ENCODE results near the gene HACD2.

Gene HACD2

DNA sequence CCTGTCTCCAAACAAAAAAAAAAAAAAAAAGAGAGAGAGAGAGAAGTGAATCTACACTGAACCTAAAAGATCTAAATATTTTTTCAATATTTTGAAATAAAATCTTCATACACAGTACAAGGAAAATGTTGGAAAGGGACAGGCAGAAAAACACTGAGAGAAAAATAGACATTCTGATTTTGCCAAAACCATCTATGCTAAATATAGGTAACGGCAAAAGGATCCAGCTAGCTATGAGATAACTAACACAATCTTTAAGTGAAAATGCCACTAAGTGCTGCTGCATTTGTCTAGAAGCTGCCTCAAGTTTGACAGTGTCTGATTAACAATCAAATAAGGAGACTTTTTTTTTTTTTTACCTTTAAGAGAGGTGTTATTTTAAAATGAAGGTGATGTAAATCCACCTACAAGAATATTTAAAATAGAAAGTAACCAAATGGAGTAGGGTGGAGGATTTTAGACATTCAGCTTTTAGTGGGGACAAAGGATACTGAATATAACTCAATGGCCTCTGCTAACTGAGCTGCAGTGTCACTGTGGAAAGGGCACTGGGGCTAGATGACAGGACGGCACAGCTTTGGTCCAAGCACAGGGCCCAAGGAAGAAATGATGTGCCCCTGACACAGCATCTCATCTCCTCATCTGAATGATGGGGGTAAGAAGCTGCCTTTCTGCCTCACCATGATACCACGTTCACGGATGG is 62.4 kb downstream of the HACD2 start:
- Histone ChIP-seq H3K9ac (ENCODE audit: insufficient read length) (no peak overlapping the region), H3K36me3 (ENCODE audit: insufficient read depth, low read length) (peaks cover 15% of the 10 kb centered on the region; the same call in 1 of the 2 replicates), H3K27ac (no peak overlapping the region), H3K4me3 (no peak overlapping the region), H3K9me3 (ENCODE audit: low read depth, low read length) (no peaks in the 10 kb centered on the region)
- DNase-seq (ENCODE audit: low read depth, low spot score): no peak
- TF ChIP-seq EZH2 (IDR thresholded peaks at IDR 0.05) (no peak), FOXP2 (optimal IDR thresholded peaks at IDR 0.05; ENCODE audit: control extremely low read depth, extremely low read length, insufficient read depth) (no peak), POLR2AphosphoS5 (IDR thresholded peaks at IDR 0.05; ENCODE audit: borderline replicate concordance, low read depth, low read length) (no peak)

DNA sequence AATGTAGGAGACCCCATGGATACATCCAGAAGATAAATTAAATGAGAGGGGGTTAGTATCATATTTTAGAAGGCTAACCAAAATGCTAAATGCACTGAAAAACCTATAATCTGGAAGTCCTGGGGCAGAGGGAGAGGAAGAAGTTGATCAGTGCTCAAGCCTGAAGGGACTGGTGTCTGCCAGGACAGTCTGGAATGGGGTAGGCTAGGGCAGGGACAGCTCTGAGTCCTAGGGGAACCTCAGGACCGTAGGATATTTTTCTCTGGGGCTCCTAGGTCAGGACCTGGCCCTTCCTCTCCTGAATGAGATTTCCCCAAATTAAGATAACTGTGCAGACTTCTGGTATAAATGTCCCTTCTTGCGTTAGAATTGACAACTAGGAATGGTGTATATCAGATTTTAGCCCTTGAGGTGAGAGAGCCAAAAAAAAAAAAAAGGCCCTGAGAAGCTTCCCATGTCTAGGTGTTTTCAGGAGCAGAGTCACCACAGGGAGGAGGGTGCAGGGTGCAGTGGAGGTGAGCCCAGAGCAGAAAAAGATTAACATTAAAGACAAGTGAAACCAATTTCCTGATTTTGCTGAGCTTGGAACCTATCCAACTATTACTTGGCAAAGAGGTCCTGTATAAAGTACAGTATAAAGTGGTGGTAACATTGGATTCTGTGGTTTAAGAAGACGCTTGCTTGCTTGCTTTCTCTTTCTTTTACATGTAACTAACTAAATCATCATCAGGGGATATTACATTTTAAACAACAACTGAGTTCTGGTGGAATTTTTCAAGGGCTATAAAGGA is 63.5 kb downstream of the HACD2 start:
- Histone ChIP-seq H3K9ac (ENCODE audit: insufficient read length) (no peak overlapping the region), H3K9me3 (ENCODE audit: low read depth, low read length) (no peaks in the 10 kb centered on the region), H3K36me3 (ENCODE audit: insufficient read depth, low read length) (peaks cover 6% of the 10 kb centered on the region; the same call in 1 of the 2 replicates), H3K4me3 (no peak overlapping the region), H3K27ac (no peak overlapping the region)
- no peak for TF ChIP-seq POLR2AphosphoS5 (IDR thresholded peaks at IDR 0.05; ENCODE audit: borderline replicate concordance, low read depth, low read length)
- no peak for TF ChIP-seq FOXP2 (optimal IDR thresholded peaks at IDR 0.05; ENCODE audit: control extremely low read depth, extremely low read length, insufficient read depth)
- no peak for TF ChIP-seq EZH2 (IDR thresholded peaks at IDR 0.05)
- DNase-seq (ENCODE audit: low read depth, low spot score): peak; percentile 67

DNA sequence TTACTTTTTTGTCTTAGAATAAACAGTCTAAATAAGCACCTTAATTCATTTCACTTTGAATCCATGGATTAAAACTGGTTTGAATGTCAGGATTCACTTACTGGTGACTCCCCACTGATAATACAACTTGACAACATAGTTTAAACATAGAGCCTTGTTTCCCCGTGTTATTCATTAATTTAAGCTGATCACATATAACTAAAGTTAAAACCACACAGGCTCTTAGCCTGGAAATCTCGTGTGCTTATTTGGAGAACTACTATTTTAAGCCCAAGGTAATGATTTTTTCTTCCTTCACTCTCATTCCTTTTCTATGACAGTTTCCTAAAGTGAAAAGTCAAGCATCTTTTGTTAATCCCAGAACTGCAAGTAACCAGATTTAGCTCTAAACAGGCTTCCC is 64.2 kb downstream of the HACD2 start:
- TF ChIP-seq EZH2 (IDR thresholded peaks at IDR 0.05) (no peak), POLR2AphosphoS5 (IDR thresholded peaks at IDR 0.05; ENCODE audit: borderline replicate concordance, low read depth, low read length) (no peak), FOXP2 (optimal IDR thresholded peaks at IDR 0.05; ENCODE audit: control extremely low read depth, extremely low read length, insufficient read depth) (no peak)
- H3K27ac ChIP-seq: no peak overlapping the region
- DNase-seq (ENCODE audit: low read depth, low spot score): no peak
- peaks cover 5% of the 10 kb centered on the region; the same call in 1 of the 2 replicates for H3K36me3 ChIP-seq (ENCODE audit: insufficient read depth, low read length)
- no peak overlapping the region for H3K9ac ChIP-seq (ENCODE audit: insufficient read length)
- no peak overlapping the region for H3K4me3 ChIP-seq
- no peaks in the 10 kb centered on the region for H3K9me3 ChIP-seq (ENCODE audit: low read depth, low read length)

DNA sequence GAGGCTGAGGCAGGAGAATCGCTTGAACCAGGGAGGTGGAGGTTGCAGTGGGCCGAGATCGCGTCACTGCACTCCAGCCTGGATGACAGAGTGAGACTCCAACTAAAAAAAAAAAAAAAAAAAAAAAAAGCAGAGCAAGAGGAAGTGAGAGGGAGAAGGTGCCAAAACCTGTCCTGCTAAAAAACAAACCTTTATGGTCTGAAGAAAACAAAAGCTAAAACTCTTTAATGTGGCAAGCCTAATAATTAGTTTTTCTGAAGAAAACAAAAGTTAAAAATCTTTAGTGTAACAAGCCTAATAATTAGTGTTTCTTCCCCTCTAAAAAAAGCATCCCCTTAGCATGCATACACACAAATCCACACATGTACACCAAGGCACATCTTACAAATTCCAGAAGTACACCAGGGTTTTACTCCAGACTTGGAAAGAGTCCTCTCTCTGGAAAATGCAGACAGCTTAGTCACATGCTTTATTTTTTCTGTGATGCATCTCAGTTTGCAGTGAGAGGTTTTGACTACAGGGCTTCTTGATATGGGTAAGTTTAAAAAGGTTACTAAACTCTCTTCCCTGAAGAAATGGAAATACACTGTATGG is 65.9 kb downstream of the HACD2 start:
- no peak overlapping the region for H3K27ac ChIP-seq
- DNase-seq (ENCODE audit: low read depth, low spot score): no peak
- peaks cover 10% of the 10 kb centered on the region; the same call in 1 of the 2 replicates for H3K36me3 ChIP-seq (ENCODE audit: insufficient read depth, low read length)
- TF ChIP-seq POLR2AphosphoS5 (IDR thresholded peaks at IDR 0.05; ENCODE audit: borderline replicate concordance, low read depth, low read length): no peak
- no peak for TF ChIP-seq EZH2 (IDR thresholded peaks at IDR 0.05)
- TF ChIP-seq FOXP2 (optimal IDR thresholded peaks at IDR 0.05; ENCODE audit: control extremely low read depth, extremely low read length, insufficient read depth): no peak
- no peaks in the 10 kb centered on the region for H3K9me3 ChIP-seq (ENCODE audit: low read depth, low read length)
- H3K9ac ChIP-seq (ENCODE audit: insufficient read length): no peak overlapping the region
- no peak overlapping the region for H3K4me3 ChIP-seq

DNA sequence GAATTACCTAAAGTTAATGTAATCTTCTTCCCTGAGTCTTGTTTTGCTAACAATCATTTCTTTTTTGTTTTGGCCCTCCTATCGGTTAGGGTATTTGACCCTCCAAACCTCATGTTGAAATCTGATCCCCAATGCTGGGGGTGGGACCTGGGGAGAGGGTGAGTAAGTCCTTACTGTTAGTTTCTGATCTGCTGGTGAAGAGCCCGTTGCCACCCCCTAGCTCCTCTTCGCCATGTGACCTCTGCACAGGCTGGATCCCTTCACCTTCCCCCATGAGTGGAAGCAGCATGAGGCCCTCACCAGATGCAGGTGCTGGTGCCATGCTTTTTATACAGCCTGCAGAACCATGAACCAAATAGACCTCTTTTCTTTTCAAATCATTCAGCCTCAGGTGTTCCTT is 73.1 kb downstream of the HACD2 start:
- no peak overlapping the region for H3K4me3 ChIP-seq

DNA sequence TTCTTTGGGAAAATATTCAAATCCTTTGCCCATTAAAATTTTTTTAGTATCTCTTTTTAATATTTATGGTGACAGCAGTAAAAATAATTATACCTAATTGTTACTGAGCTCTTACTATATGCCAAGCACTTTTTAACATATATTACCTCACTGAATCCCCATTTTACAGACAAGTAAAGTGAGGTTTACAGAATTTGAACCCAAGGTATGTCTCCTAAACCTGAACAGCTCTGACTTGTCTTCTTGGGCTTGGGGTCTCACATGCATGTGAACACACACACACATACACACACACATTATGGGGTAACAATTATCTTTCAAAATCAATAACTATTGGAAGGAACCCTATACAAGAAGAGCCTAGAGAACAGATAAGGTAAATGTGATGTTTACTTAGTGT is 73.8 kb downstream of the HACD2 start:
- H3K9me3 ChIP-seq (ENCODE audit: low read depth, low read length): no peaks in the 10 kb centered on the region
- H3K9ac ChIP-seq (ENCODE audit: insufficient read length): no peak overlapping the region
- H3K4me3 ChIP-seq: no peak overlapping the region
- no peak overlapping the region for H3K27ac ChIP-seq
- no peak for TF ChIP-seq FOXP2 (optimal IDR thresholded peaks at IDR 0.05; ENCODE audit: control extremely low read depth, extremely low read length, insufficient read depth)
- no peak for TF ChIP-seq EZH2 (IDR thresholded peaks at IDR 0.05)
- TF ChIP-seq POLR2AphosphoS5 (IDR thresholded peaks at IDR 0.05; ENCODE audit: borderline replicate concordance, low read depth, low read length): no peak
- peaks cover 7% of the 10 kb centered on the region; the same call in 1 of the 2 replicates for H3K36me3 ChIP-seq (ENCODE audit: insufficient read depth, low read length)
- no peak for DNase-seq (ENCODE audit: low read depth, low spot score)

More for the DNA sequence above, 73.1 kb downstream of the HACD2 start:
- TF ChIP-seq EZH2 (IDR thresholded peaks at IDR 0.05) (no peak), POLR2AphosphoS5 (IDR thresholded peaks at IDR 0.05; ENCODE audit: borderline replicate concordance, low read depth, low read length) (no peak), FOXP2 (optimal IDR thresholded peaks at IDR 0.05; ENCODE audit: control extremely low read depth, extremely low read length, insufficient read depth) (no peak)
- Histone ChIP-seq H3K9ac (ENCODE audit: insufficient read length) (no peak overlapping the region), H3K27ac (no peak overlapping the region), H3K9me3 (ENCODE audit: low read depth, low read length) (no peaks in the 10 kb centered on the region), H3K36me3 (ENCODE audit: insufficient read depth, low read length) (peaks cover 7% of the 10 kb centered on the region; the same call in 1 of the 2 replicates)
- no peak for DNase-seq (ENCODE audit: low read depth, low spot score)

DNA sequence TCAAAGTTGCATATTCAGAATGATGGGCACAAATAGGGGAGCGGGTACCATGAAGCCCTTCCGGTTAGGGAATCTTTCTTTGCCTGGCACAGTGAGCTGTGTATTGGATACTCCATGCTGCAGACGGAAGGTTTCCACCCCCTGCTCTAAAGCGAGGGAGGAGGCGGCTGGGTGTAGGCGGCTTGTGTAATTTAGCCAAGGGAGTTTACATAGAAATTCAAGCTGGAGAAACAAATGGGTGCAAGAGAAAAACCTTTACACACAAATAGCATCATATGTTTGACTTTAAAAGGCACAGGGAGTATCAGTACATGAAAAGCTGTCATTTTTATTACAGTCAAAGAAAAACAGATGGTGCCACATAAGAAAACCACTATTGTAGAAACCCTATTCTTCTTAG is 76.7 kb downstream of the HACD2 start:
- Histone ChIP-seq H3K9ac (ENCODE audit: insufficient read length) (no peak overlapping the region), H3K9me3 (ENCODE audit: low read depth, low read length) (no peaks in the 10 kb centered on the region), H3K27ac (no peak overlapping the region), H3K4me3 (no peak overlapping the region), H3K36me3 (ENCODE audit: insufficient read depth, low read length) (peaks cover 2% of the 10 kb centered on the region; the same call in 1 of the 2 replicates)
- TF ChIP-seq POLR2AphosphoS5 (IDR thresholded peaks at IDR 0.05; ENCODE audit: borderline replicate concordance, low read depth, low read length) (no peak), EZH2 (IDR thresholded peaks at IDR 0.05) (no peak), FOXP2 (optimal IDR thresholded peaks at IDR 0.05; ENCODE audit: control extremely low read depth, extremely low read length, insufficient read depth) (no peak)
- no peak for DNase-seq (ENCODE audit: low read depth, low spot score)

DNA sequence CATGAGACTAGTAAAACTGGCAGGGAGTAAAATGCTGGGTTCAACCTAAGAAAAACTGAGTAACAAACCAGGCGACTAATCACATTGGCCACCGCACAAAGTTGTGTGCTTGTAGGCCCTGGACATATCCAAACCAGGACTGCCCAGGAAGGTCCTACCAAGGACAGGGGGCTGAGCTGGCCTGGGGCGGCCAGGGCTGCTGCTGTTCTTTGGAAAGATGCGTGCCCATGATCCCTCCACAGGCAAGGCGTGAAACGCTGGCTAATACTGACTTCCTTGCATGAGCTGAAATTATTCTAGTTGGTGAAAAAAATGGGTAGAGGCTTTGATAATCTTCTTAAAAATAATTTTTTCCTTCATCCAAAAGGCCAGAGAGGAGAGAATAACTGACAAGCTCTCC is 79.0 kb downstream of the HACD2 start:
- H3K36me3 ChIP-seq (ENCODE audit: insufficient read depth, low read length): no peaks in the 10 kb centered on the region; the same call in 1 of the 2 replicates
- no peak for DNase-seq (ENCODE audit: low read depth, low spot score)
- no peak for TF ChIP-seq POLR2AphosphoS5 (IDR thresholded peaks at IDR 0.05; ENCODE audit: borderline replicate concordance, low read depth, low read length)
- no peak for TF ChIP-seq EZH2 (IDR thresholded peaks at IDR 0.05)
- no peak for TF ChIP-seq FOXP2 (optimal IDR thresholded peaks at IDR 0.05; ENCODE audit: control extremely low read depth, extremely low read length, insufficient read depth)
- no peak overlapping the region for H3K27ac ChIP-seq
- no peaks in the 10 kb centered on the region for H3K9me3 ChIP-seq (ENCODE audit: low read depth, low read length)
- no peak overlapping the region for H3K9ac ChIP-seq (ENCODE audit: insufficient read length)
- H3K4me3 ChIP-seq: no peak overlapping the region

All from SK-N-MC (cell line).